Measurements from ENCODE around the gene TOB1. TPM values are rescaled to one million over a fixed set of nuclear protein-coding genes. Genes with fewer than 3 reads are reported as not detected.

TOB1 gene
- total and polyA plus RNA-seq, 2 experiments from 2014 or later = 12.1 to 46.9 TPM

GRCh38 chr17:50840311-50840851 is 25.8 kb downstream of the TOB1 start (continued):
- no peak for TF ChIP-seq ZNF462 (CRISPR knock-in tag; IDR thresholded peaks at IDR 0.05)
- no peak for TF ChIP-seq JUNB (IDR thresholded peaks at IDR 0.05; ENCODE audit: unreplicated experiment)
- TF ChIP-seq CTCF (conservative IDR thresholded peaks at IDR 0.05; ENCODE audit: low read depth in 2 of 2) = no peak
- TF ChIP-seq NANOG (IDR thresholded peaks at IDR 0.05; ENCODE audit: borderline replicate concordance) = no peak
- no peak for TF ChIP-seq POLR2AphosphoS5 (IDR thresholded peaks at IDR 0.05; ENCODE audit: low read depth)

GRCh38 chr17:50839591-50840310 is 26.4 kb downstream of the TOB1 start:
- ATAC-seq = no peak
- H3K27ac Mint-ChIP-seq = no peak overlapping the region
- TF ChIP-seq JUNB (IDR thresholded peaks at IDR 0.05; ENCODE audit: unreplicated experiment) (no peak), POLR2AphosphoS5 (IDR thresholded peaks at IDR 0.05; ENCODE audit: low read depth) (no peak), ETS1 (IDR thresholded peaks at IDR 0.05) (no peak), CREB1 (CRISPR knock-in tag; IDR thresholded peaks at IDR 0.05; ENCODE audit: low read depth) (no peak), REST (IDR thresholded peaks at IDR 0.05; ENCODE audit: unreplicated experiment) (no peak), STAT1 (IDR thresholded peaks at IDR 0.05; ENCODE audit: unreplicated experiment) (no peak), EZH2 (IDR thresholded peaks at IDR 0.05; ENCODE audit: low read depth, unreplicated experiment) (no peak), ZNF331 (CRISPR knock-in tag; IDR thresholded peaks at IDR 0.05; ENCODE audit: low read depth) (no peak)

More at GRCh38 chr17:50839591-50840310, 26.4 kb downstream of the TOB1 start:
- H3K9me2 ChIP-seq (ENCODE audit: insufficient read depth) = no peaks in the 10 kb centered on the region
- H3K79me2 ChIP-seq (replicated peaks; ENCODE audit: insufficient read depth) = no peaks in the 10 kb centered on the region
- peaks cover 10% of the 10 kb centered on the region for H3K27me3 Mint-ChIP-seq (ENCODE audit: insufficient read depth, low read depth, poor library complexity)
- no peaks in the 10 kb centered on the region for H3K36me3 Mint-ChIP-seq (ENCODE audit: low read depth)
- no peak overlapping the region for H3K4me3 ChIP-seq
- no peaks in the 10 kb centered on the region for H4K20me1 ChIP-seq (replicated peaks; ENCODE audit: insufficient read depth)
- peaks cover 4% of the 10 kb centered on the region; the same call in 1 of the 2 replicates for H3K4me1 ChIP-seq (ENCODE audit: insufficient read depth)
- peaks cover 21% of the 10 kb centered on the region for H3K4me1 Mint-ChIP-seq
- DNase-seq (ENCODE audit: low spot score) = no peak
- no peak overlapping the region for H3K4me3 Mint-ChIP-seq
- H3K36me3 ChIP-seq (ENCODE audit: insufficient read depth) = no peaks in the 10 kb centered on the region
- no peaks in the 10 kb centered on the region for H3K27me3 ChIP-seq (ENCODE audit: insufficient read depth)
- no peak overlapping the region for H3K4me2 ChIP-seq
- H3K27ac ChIP-seq (ENCODE audit: low read depth) = no peak overlapping the region
- peak overlapping the region; percentile 47; the same call in 1 of the 2 replicates for H2AFZ ChIP-seq
- H3K9me3 Mint-ChIP-seq = no peaks in the 10 kb centered on the region
- no peaks in the 10 kb centered on the region for H3F3A ChIP-seq (replicated peaks; ENCODE audit: low read depth)
